Measurements from ENCODE around the gene KLF3.

KLF3 gene

GRCh38 chr4:38695809-38696208, 31.8 kb downstream of the KLF3 start:
- DNase-seq (ENCODE audit: low read depth, low spot score) = no peak

- no peak for DNase-seq (ENCODE audit: low read depth, low spot score)
Measured at GRCh38 chr4:38696697-38697096, 32.7 kb downstream of the KLF3 start.

DNA sequence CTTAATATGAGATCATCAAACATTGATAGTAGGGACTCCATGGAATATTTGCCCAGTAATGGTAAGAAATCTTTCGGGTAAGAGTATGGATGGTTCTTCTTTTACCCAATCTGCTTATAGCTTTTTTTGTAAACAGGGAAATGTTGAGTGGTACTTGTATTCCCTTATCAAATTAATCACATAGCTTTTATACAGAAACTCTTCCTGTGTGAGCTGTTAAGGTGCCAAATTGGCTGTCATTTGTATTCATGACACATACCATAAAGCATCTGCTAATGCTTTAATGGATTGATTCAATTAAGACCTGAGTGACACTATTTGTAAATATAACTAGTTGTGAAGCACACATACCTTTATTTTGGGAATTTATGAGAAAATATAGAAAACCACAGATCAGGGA, 34.2 kb downstream of the KLF3 start:
- no peak for DNase-seq (ENCODE audit: low read depth, low spot score)

DNA sequence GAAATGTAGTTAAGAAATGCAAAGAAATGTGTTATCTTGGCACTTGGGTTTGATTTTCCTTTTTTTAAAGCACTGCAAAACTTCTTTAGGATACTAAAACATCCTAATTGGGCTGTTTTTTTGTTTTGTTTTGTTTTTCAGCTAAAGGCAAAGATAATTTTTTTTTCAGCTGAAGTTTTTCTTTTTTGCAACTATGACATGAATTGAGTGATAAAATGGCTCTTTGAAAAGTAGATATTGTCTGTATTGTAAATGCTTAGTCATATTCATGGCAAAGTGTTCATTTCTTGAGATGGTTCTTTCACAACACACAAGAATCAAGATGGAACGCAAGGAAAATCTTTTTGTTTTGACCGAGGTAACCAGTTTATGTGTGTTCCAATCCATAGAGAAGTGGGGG, 35.1 kb downstream of the KLF3 start:
- DNase-seq (ENCODE audit: low read depth, low spot score) = no peak

DNA sequence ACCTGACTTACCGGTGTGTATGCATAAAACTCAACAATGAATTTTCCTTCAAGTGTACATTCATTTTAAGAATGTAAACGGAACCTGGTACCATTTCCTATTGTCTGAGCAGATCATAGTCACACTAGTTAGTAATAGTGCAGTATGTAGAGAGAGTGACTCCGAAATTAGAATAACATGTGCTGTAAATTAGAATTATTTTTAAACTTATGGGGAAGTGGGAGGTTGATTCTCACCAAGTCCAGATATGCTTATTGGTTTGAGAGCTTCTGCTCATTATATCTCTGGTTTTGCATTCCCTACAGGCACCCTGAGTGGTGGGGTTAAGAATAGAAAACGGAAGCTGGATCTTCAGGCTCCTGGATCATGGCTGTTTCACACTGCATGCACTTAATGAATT, 39.6 kb downstream of the KLF3 start:
- DNase-seq (ENCODE audit: low read depth, low spot score) = no peak

- DNase-seq (ENCODE audit: low read depth, low spot score) = no peak
Measured at GRCh38 chr4:38704622-38705154, 40.7 kb downstream of the KLF3 start.

- DNase-seq (ENCODE audit: low read depth, low spot score) = no peak
Measured at GRCh38 chr4:38706301-38706700, 42.3 kb downstream of the KLF3 start.

DNA sequence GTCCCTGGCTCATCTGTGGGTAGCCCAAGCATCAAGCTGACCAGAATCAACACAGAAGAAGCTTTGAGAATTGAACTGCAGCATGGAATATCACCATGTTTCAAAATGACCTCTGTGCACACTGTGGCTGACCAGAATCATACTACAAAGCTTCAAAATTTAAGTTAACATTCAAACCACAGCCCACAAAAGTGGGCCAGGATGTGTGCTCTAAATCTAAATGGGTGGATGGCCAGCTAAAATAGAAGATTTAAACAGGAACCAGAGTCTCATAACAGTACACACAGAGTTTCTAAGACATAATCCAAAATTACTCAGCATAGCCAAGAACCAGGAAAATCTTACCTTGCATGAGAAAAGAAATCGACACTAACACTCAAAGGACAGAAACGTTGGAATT, 46.1 kb downstream of the KLF3 start:
- DNase-seq (ENCODE audit: low read depth, low spot score) = no peak

DNA sequence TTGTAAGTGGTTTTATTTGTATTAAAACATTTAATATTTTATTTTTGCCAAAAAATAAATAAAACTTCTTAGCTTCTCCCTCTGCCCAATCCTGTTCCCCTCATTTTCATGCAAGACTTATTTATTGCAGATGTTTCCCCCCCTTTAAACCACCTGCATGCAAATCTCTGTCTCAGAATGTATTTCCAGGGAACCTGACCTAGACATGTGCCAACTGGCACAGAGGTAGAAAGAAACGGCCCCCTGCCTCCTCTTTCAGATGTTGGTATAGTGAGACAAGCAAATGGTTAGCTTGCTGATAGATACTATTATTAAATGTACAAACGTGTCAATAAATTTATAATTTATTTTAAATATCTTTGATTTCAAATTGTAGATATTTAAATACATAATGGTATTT, 47.1 kb downstream of the KLF3 start:
- DNase-seq (ENCODE audit: low read depth, low spot score) = no peak

GRCh38 chr4:38715050-38715449, 51.1 kb downstream of the KLF3 start:
- no peak for DNase-seq (ENCODE audit: low read depth, low spot score)

DNA sequence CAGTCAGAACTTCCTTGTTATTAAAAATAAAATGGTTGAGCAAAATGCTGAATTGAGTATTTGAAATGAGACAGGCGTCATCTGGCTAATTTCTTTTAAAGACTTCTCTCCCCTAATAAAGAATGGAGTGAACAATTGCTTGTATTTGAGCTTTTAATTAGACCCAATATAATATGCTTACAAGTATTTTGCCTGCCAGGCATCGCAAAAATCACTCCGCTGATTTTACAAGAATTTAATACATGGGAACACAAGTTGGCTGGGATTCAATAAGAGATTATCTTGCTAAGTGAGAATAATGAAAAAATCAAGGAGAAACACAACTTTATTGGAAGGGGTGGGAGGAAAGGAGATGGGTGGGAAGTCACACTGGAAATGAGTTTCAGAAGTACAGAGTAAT, 52.3 kb downstream of the KLF3 start:
- DNase-seq (ENCODE audit: low read depth, low spot score) = no peak

DNA sequence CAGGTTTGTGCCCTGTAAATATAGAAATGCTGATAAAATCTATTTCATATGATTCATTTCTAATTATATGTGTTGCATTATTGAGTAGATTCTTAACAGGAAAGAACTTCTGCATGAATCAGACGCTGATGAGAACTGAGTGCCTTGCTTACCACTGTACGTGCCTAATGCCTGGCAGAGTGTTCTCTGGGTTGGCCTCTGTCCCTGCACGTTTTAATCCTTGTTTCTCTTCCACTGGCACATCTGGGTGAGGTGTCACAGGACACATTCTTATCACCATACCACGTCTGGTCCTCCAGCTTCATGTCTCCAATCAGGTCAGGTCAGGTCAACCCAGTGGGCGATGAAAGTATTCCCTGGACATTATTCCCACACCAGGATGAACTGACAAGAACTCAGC, 53.6 kb downstream of the KLF3 start:
- DNase-seq (ENCODE audit: low read depth, low spot score) = no peak

DNA sequence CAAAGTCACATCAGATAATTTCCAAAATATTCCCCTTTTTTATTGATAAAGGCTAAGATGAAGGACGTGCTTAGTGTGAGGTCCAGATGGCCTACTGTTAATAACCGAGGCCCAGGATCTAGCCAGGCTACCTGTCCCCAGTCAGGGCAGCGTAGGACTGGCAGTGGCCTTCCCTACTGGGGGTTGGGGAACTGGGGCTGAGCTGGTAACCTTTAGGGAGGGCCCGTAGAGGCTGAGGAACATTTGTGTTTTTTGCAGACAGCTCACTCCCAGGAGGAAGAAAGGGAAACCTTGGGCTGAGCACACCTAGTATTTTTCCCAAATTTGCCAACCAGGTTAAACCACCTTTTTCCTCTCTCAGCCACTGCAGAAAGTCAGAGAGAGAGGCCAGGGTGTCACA, 59.1 kb downstream of the KLF3 start:
- DNase-seq (ENCODE audit: low read depth, low spot score) = no peak

DNA sequence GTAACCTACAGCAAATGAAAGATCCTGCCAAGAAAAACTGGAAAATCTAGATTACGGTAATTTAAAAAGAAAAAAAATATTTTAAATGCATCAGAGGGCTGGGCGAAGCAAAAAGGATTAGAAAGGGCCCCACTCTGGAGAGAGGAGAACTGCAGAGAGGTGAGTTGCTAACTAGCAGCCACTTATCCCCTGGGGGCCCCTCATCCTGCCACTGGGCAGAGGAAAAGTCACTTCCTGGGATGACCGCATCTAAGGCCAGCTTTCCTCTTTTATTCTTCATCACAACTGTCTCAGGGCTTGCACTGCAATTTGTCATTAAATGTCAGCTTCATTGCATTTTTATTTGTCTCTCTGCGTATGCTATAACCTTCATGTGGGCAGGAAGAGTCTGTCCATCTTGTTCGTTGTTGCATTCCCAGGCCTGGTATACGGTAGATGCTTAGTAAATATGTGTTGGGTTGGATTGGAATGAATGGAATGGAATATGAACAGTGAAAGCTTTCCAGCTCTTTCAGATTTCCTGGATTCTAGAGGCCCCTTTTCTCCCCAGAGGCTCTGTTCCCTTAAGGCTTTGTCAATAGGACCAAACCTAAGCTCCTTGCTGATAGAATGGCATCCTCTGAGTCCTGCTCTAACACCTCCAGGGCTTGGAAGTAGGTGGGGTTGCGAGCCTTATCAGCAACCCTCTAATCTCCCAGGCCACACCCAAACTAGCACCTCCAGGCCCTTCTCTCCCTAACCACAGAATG, 59.9 kb downstream of the KLF3 start:
- DNase-seq (ENCODE audit: low read depth, low spot score) = no peak

GRCh38 chr4:38724475-38724808, 60.4 kb downstream of the KLF3 start:
- no peak for DNase-seq (ENCODE audit: low read depth, low spot score)

GRCh38 chr4:38728631-38729141, 64.7 kb downstream of the KLF3 start:
- DNase-seq (ENCODE audit: low read depth, low spot score) = peak; percentile 38

DNA sequence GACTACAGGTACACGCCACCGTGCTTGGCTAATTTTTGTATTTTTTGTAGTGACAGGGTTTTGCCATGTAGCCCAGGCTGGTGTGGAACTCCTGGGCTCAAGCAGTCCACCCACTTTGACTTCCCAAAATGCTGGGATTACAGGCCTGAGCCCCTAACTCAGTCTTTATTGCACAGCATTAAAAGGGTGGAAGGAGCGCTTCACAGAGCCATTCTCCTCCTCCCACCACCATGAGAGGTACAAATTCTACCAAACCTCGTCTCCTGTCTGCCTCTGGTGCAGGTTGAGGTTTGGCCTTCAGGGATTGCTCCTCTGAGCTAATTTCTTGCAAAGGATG, 66.5 kb downstream of the KLF3 start:
- no peak for DNase-seq (ENCODE audit: low read depth, low spot score)

- peak; percentile 35 for DNase-seq (ENCODE audit: low read depth, low spot score)
Measured at GRCh38 chr4:38730830-38731646, 67.0 kb downstream of the KLF3 start.

DNA sequence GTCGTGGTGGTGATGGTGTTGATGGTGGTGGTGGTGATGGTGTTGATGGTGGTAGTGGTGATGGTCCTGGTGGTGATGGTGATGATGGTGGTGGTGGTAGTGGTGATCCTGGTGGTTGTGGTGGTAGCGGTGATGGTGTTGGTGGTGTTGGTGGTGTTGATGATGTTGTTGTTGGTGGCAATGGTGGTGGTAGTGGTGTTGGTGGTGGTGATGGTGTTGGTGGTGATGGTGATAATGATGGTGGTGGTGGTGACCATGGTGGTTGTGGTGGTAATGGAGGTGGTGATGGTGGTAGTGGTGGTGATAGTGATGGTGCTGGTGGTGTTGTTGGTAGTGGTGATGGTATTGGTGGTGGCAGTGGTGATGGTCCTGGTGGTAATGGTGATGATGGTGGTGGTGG, 69.7 kb downstream of the KLF3 start:
- DNase-seq (ENCODE audit: low read depth, low spot score) = no peak

GRCh38 chr4:38734446-38734845, 70.4 kb downstream of the KLF3 start:
- DNase-seq (ENCODE audit: low read depth, low spot score) = no peak

DNA sequence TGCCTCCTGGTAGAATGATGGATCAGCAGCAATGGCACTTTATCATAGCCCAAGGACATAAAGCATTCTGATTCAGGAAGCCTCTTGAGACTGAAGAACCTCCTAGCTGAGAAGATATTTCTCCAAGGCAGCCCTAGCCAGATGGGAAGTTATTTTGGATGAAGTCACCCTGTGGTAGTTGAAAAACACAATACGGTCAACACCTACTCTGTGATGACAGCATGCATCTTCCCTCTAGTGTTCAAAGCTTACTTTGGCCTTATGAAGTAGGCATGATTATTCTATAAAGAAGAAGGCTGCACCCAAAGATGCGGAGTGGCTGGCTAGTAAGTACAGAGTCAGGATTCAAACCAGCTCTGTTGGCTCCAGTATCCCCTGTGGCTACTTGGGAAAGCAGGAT, 70.9 kb downstream of the KLF3 start:
- DNase-seq (ENCODE audit: low read depth, low spot score) = no peak

DNA sequence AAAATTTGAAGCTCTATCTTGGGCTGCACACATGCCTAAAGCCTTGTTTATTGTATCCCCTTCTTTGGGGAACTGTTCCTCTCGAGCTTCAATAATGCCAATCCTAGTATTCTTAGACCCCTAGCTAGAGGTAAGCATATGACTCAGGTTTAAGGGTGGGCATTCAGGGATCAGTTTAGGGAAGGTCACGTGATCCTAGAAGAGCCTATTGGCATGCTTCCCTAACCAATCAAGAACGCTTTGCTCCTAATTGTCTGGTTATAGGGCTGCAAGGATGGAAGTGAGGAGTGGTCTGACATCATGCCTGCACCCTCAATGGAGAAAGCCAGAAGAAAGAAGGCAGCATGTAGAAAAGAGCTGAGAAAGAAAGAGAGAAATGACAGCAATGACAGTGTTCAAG, 71.9 kb downstream of the KLF3 start:
- DNase-seq (ENCODE audit: low read depth, low spot score) = no peak

Measured in iPS DF 19.7 (cell line).